Measurements from ENCODE around the gene ADAT3. TPM values are rescaled to one million over a fixed set of nuclear protein-coding genes. Genes with fewer than 3 reads are reported as not detected.
"Not testable (repeated sequence)": the region's sequence is repeated elsewhere in the genome, so short reads cannot be mapped to it uniquely, and the experiment has no call there.

Gene ADAT3
- total RNA-seq, 1 experiment from 2014 or later: 15.8 TPM

GRCh38 chr19:1866693-1867348 is 38.4 kb upstream of the ADAT3 start:
- no peak for DNase-seq (ENCODE audit: low read depth)

- no peak for DNase-seq (ENCODE audit: low read depth)
Measured at GRCh38 chr19:1867349-1867724, 37.9 kb upstream of the ADAT3 start.

GRCh38 chr19:1868971-1869370 is 36.2 kb upstream of the ADAT3 start:
- no peak for DNase-seq (ENCODE audit: low read depth)

- DNase-seq (ENCODE audit: low read depth): no peak
Measured at GRCh38 chr19:1871140-1871597, 34.0 kb upstream of the ADAT3 start.

GRCh38 chr19:1871630-1872029 is 33.6 kb upstream of the ADAT3 start:
- DNase-seq (ENCODE audit: low read depth): no peak

GRCh38 chr19:1872807-1873523 is 32.2 kb upstream of the ADAT3 start:
- no peak for DNase-seq (ENCODE audit: low read depth)

GRCh38 chr19:1873524-1874473 is 31.4 kb upstream of the ADAT3 start:
- no peak for DNase-seq (ENCODE audit: low read depth)

GRCh38 chr19:1874554-1875185 is 30.5 kb upstream of the ADAT3 start:
- no peak for DNase-seq (ENCODE audit: low read depth)

GRCh38 chr19:1875265-1875645 is 29.9 kb upstream of the ADAT3 start:
- not testable (repeated sequence) for DNase-seq (ENCODE audit: low read depth)

- peak; percentile 90 for DNase-seq (ENCODE audit: low read depth)
Measured at GRCh38 chr19:1875646-1876495, 29.3 kb upstream of the ADAT3 start.

GRCh38 chr19:1876496-1877279 is 28.5 kb upstream of the ADAT3 start:
- DNase-seq (ENCODE audit: low read depth): not testable (repeated sequence)

- not testable (repeated sequence) for DNase-seq (ENCODE audit: low read depth)
Measured at GRCh38 chr19:1877280-1877660, 27.9 kb upstream of the ADAT3 start.

GRCh38 chr19:1878583-1878982 is 26.6 kb upstream of the ADAT3 start:
- not testable (repeated sequence) for DNase-seq (ENCODE audit: low read depth)

GRCh38 chr19:1879982-1880381 is 25.2 kb upstream of the ADAT3 start:
- DNase-seq (ENCODE audit: low read depth): not testable (repeated sequence)

GRCh38 chr19:1880611-1881392 is 24.4 kb upstream of the ADAT3 start:
- DNase-seq (ENCODE audit: low read depth): no peak

- DNase-seq (ENCODE audit: low read depth): not testable (repeated sequence)
Measured at GRCh38 chr19:1881393-1882088, 23.7 kb upstream of the ADAT3 start.

GRCh38 chr19:1882089-1882785 is 23.0 kb upstream of the ADAT3 start:
- no peak for DNase-seq (ENCODE audit: low read depth)

All from HT1080 (cell line).